Endothelial cell of umbilical vein (primary cell): ENCODE data around the gene SERTAD1. TPM values are rescaled to one million over a fixed set of nuclear protein-coding genes. Genes with fewer than 3 reads are reported as not detected.
"Not testable (repeated sequence)": the region's sequence is repeated elsewhere in the genome, so short reads cannot be mapped to it uniquely, and the experiment has no call there.

Source experiments
- BruUV-seq: library from RNA; stranded (reverse); fragments of 400-500 nt; replicated peaks from 2 replicates; lab custom pipeline; 2021; lab: Mats Ljungman, UMichigan
- CTCF ChIA-PET: fragments of 300-600, 350-600 bp; sonication (Branson Sonifier 250); formaldehyde crosslinking; loops from one replicate; lab custom pipeline; 2021; ENCODE audit warnings: antibody characterized with exemption, inconsistent platforms; lab: Charles Lee
- POLR2A ChIA-PET: fragments of 300-600, 350-600 bp; sonication (Branson Sonifier 250); formaldehyde crosslinking; loops from one replicate; lab custom pipeline; 2021; ENCODE audit warnings: antibody characterized with exemption, inconsistent platforms; lab: Charles Lee
- DNase-seq: peaks from one replicate; pipeline ENCODE4 v3.0.0-alpha.2; 2011; ENCODE audit warnings: low read depth, low spot score
- FAIRE-seq: peaks from 2 replicates; lab custom pipeline; 2011; peaks lifted over from hg19 to GRCh38; lab: Jason Lieb, UNC
- H2AFZ ChIP-seq: 2 replicates; pipeline ENCODE4 v1.6.0; 2012; ENCODE audit warnings: low read depth, low read length, control low read depth, inconsistent platforms
- H3K27ac ChIP-seq: 2 replicates; pipeline ENCODE4 v1.5.1; 2011; ENCODE audit warnings: low read depth, mild to moderate bottlenecking, control low read depth, low read length, moderate library complexity; ENCODE audit not compliant: insufficient read depth
- H3K27me3 ChIP-seq, 2 experiments: 2 replicates each; pipeline versions ENCODE4 v1.6.0 to v1.6.1; 2011; ENCODE audit warnings: low read length in 2 of 2, mixed read lengths in 1 of 2; ENCODE audit not compliant: control insufficient read depth in 2 of 2, insufficient read depth in 2 of 2
- H3K36me3 ChIP-seq, 2 experiments: 2 replicates in 1 of 2; 3 replicates in 1 of 2; pipeline ENCODE4 v1.5.1; 2011; ENCODE audit warnings: low read length in 2 of 2, mild to moderate bottlenecking in 1 of 2, moderate library complexity in 1 of 2; ENCODE audit not compliant: control insufficient read depth in 2 of 2, insufficient read depth in 2 of 2; ENCODE audit errors: extremely low read depth in 1 of 2
- H3K4me1 ChIP-seq: 3 replicates; pipeline ENCODE4 v1.5.1; 2011; ENCODE audit warnings: mild to moderate bottlenecking, low read length; ENCODE audit not compliant: control insufficient read depth, insufficient read depth; ENCODE audit errors: extremely low read depth
- H3K4me2 ChIP-seq: 2 replicates; pipeline ENCODE4 v1.6.1; 2011; ENCODE audit warnings: low read length, control low read depth, mixed read lengths; ENCODE audit not compliant: insufficient read depth
- H3K4me3 ChIP-seq, 3 experiments: fragments of 200-600 bp in 1 of 3; sonication (generic), shearing (Covaris generic) in 1 of 3; replicated peaks in 1 of 3; 2 replicates each; pipeline ENCODE4 v1.5.1; 2011 to 2016; ENCODE audit warnings: control low read depth in 3 of 3, low read length in 3 of 3, mild to moderate bottlenecking in 2 of 3, inconsistent platforms in 1 of 3, low read depth in 1 of 3, moderate library complexity in 1 of 3; ENCODE audit not compliant: insufficient read depth in 1 of 3
- H3K79me2 ChIP-seq: 2 replicates; pipeline ENCODE4 v1.6.0; 2012; ENCODE audit warnings: low read length, inconsistent platforms; ENCODE audit not compliant: control insufficient read depth, insufficient read depth
- H3K9ac ChIP-seq: replicated peaks from 2 replicates; pipeline ENCODE3; 2011; ENCODE audit warnings: low read length, control low read depth; ENCODE audit not compliant: insufficient read depth; ENCODE audit errors: extremely low read depth
- H3K9me1 ChIP-seq: replicated peaks from 3 replicates; pipeline ENCODE4 v1.6.0; 2011; ENCODE audit warnings: mild to moderate bottlenecking, low read length; ENCODE audit not compliant: control insufficient read depth, insufficient read depth; ENCODE audit errors: extremely low read depth
- H3K9me3 ChIP-seq: replicated peaks from 2 replicates; pipeline ENCODE4 v1.5.1; 2012; ENCODE audit warnings: low read length, inconsistent platforms; ENCODE audit not compliant: control insufficient read depth, insufficient read depth
- H4K20me1 ChIP-seq: replicated peaks from 2 replicates; pipeline ENCODE3; 2011; ENCODE audit warnings: mild to moderate bottlenecking, low read length; ENCODE audit not compliant: control insufficient read depth, insufficient read depth; ENCODE audit errors: extremely low read depth
- CTCF ChIP-seq, 2 donors: IDR thresholded peaks; 1 replicate in 1 of 2; 2 replicates in 1 of 2; pipeline ENCODE4 v1.5.1; 2011; ENCODE audit warnings: low read length in 2 of 2, mild to moderate bottlenecking in 2 of 2, moderate library complexity in 2 of 2, control low read depth in 1 of 2, inconsistent platforms in 1 of 2, low read depth in 1 of 2; ENCODE audit not compliant: insufficient read depth in 1 of 2; ENCODE audit errors: extremely low read depth in 1 of 2
- JUN ChIP-seq: IDR thresholded peaks from 2 replicates; pipeline ENCODE4 v1.6.1; 2011; ENCODE audit warnings: borderline replicate concordance, low read depth; ENCODE audit not compliant: insufficient read length, insufficient read depth
- POLR2A ChIP-seq: IDR thresholded peaks from 2 replicates; pipeline ENCODE4 v1.6.1; 2012; ENCODE audit warnings: low read depth, mild to moderate bottlenecking, control low read depth, low read length
- POLR2AphosphoS5 ChIP-seq: IDR thresholded peaks from 2 replicates; pipeline ENCODE4 v1.6.1; 2012; ENCODE audit warnings: low read depth, mild to moderate bottlenecking, control low read depth, low read length, moderate library complexity; ENCODE audit not compliant: insufficient read depth
- dilution Hi-C: fragments of 300-500 bp; cut with MboI; formaldehyde crosslinking; loops from one replicate; pipeline ENCODE4 v1.15.0; 2019; ENCODE audit warnings: low sequenced_read_pairs; ENCODE audit not compliant: extremely low pct_ligation_motif_present
- intact Hi-C: fragments of 100-400 bp; cut with micrococcal nuclease; formaldehyde crosslinking; loops from one replicate; pipeline ENCODE4 v1.10.0; 2022
- polyA plus RNA-seq, 4 experiments: library from polyadenylated mRNA; depleted of rRNA in 3 of 4; stranded (reverse) in 3 of 4; unstranded in 1 of 4; fragments of >200 nt; gene quantifications; 2 replicates each; pipeline versions ENCODE4 v1.2.1 to v1.2.3, GENCODE V29; 2011 to 2012; ENCODE audit warnings: missing spikeins in 1 of 4
- total RNA-seq: library from RNA; stranded (reverse); gene quantifications from 2 replicates; pipeline ENCODE4 v1.2.3, GENCODE V29; 2021

SERTAD1 gene
- total and polyA plus RNA-seq, 2 donors (not counting 3 experiments of a cell fraction or from before 2014, with no cell fraction given): 8.8 to 15.3 TPM

GRCh38 chr19:40433391-40434216 lies 7.8 kb upstream of the SERTAD1 start:
- Histone ChIP-seq H3K36me3 (no peaks in the 10 kb centered on the region), H3K4me1 (peaks cover 13% of the 10 kb centered on the region), H3K9me3 (no peaks in the 10 kb centered on the region), H3K9ac (peak overlapping the region; percentile 99), H3K9me1 (no peaks in the 10 kb centered on the region), H4K20me1 (no peaks in the 10 kb centered on the region), H3K27me3 (no peaks in the 10 kb centered on the region), H3K27ac (peak overlapping the region; percentile 97), H2AFZ (peak overlapping the region; percentile 94), H3K4me2 (peak overlapping the region; percentile 91), H3K79me2 (no peaks in the 10 kb centered on the region), H3K4me3 (peak overlapping the region; percentile 28 to 76 (median 33))
- FAIRE-seq: peak; percentile 92
- dilution Hi-C loops: no loop called here
- POLR2A ChIA-PET: interaction anchor here (0.5 to 2.3 kb wide), 4 partner anchors 9 to 137 kb away, joined by 4 to 10 read pairs (median 7); no protein-coding TSS in a partner anchor
- CTCF ChIA-PET: interaction anchor here (1.3 to 2.6 kb wide), 4 partner anchors 9 to 128 kb away, joined by 4 to 10 read pairs (median 9); no protein-coding TSS in a partner anchor
- no peak for TF ChIP-seq JUN
- TF ChIP-seq CTCF (IDR thresholded peaks at IDR 0.05; ENCODE audit: extremely low read depth in 1 of 2, insufficient read depth in 1 of 2, low read depth in 1 of 2, low read length in 2 of 2): no peak
- TF ChIP-seq POLR2AphosphoS5: peak; percentile 82
- TF ChIP-seq POLR2A: peak; percentile 90
- BruUV-seq: TSS peak; percentile 96
- peak; percentile 89 for DNase-seq
- intact Hi-C loops: loop anchor here (1.0 kb wide), 2 partner anchors 8 to 10 kb away; partner anchors contain the start of gene SERTAD1

- BruUV-seq, H3K27me3 ChIP-seq, H3K9me3 ChIP-seq, DNase-seq, FAIRE-seq, H4K20me1 ChIP-seq, H3K9me1 ChIP-seq, H2AFZ ChIP-seq, H3K36me3 ChIP-seq, H3K79me2 ChIP-seq, dilution Hi-C loops: not testable (repeated sequence)
- Histone ChIP-seq H3K4me1 (peaks cover 13% of the 10 kb centered on the region), H3K9ac (peak overlapping the region; percentile 99), H3K27ac (peak overlapping the region; percentile 97), H3K4me3 (peak overlapping the region in 1 of 3 experiments; percentile 76), H3K4me2 (peak overlapping the region; percentile 91)
- CTCF ChIA-PET: interaction anchor here (1.3 to 2.6 kb wide), 4 partner anchors 10 to 127 kb away, joined by 4 to 10 read pairs (median 9); no protein-coding TSS in a partner anchor
- intact Hi-C loops: loop anchor here (1.0 kb wide), 2 partner anchors 7 to 11 kb away; partner anchors contain the start of gene SERTAD1
- POLR2A ChIA-PET: interaction anchor here (0.5 to 2.3 kb wide), 4 partner anchors 8 to 138 kb away, joined by 4 to 10 read pairs (median 7); no protein-coding TSS in a partner anchor
Measured at GRCh38 chr19:40432760-40433159, 7.0 kb upstream of the SERTAD1 start.
